ENCODE results near the gene TRPM2. TPM values are rescaled to one million over a fixed set of nuclear protein-coding genes. Genes with fewer than 3 reads are reported as not detected.

Gene TRPM2
- total RNA-seq, 1 donor: 0.36 TPM

DNA sequence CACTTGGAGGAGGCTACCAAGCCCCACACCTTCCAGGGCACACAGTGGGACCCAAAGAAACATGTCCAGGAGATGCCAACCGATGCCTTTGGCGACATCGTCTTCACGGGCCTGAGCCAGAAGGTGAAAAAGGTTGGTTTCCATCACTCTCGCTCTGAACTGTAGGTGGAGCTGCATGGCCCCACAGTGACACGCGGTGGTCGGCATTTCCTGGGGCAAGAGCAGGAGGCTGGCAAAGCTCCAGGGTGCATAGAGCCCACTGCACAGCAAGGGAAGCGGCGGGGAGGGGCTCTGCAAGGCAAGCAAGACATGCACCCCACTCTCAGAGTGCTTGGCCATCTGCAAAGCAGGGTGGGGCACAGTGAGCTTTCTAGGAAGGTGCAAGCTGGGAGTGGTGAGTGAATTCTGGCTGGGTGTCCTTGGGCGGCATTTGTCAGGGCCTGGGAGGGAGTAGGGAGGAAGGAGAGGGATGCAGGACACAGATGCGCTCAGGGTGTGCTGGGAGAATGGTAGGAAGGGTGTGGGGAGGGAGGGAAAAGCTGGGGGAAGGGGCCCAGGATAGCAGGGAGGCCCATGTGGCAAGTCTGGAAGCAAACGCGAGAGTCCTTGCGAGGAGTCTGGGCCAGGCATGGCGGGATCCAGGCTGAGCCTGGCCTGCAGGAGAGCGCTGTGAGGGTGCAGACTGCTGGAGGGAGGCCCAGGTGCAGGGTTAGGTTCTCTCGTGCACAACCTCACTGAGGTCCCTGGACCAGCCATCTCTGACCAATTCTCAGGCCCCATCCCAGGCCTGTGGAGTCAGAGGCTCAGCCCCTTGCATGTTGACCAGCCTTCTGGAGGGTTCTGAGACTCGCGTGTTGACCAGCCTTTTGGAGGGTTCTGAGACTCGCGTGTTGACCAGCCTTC is 11.0 kb downstream of the TRPM2 start:
- Histone ChIP-seq H3K27me3 (ENCODE audit: insufficient read depth, low read length) (no peaks in the 10 kb centered on the region), H3K9me3 (ENCODE audit: low read depth, low read length) (no peaks in the 10 kb centered on the region), H3K4me1 (ENCODE audit: insufficient read depth, low read length) (no peaks in the 10 kb centered on the region), H3K27ac (ENCODE audit: low read depth, low read length) (no peak overlapping the region), H3K79me2 (ENCODE audit: insufficient read depth, low read length) (no peaks in the 10 kb centered on the region), H3K4me2 (ENCODE audit: insufficient read depth, low read length) (no peak overlapping the region), H3K4me3 (ENCODE audit: insufficient read depth, low read length) (no peak overlapping the region), H3K36me3 (ENCODE audit: insufficient read depth, low read length) (no peaks in the 10 kb centered on the region), H4K20me1 (ENCODE audit: insufficient read depth, low read length) (no peaks in the 10 kb centered on the region), H2AFZ (ENCODE audit: low read length) (no peak overlapping the region)
- DNase-seq (ENCODE audit: insufficient read length, low spot score, missing footprints): peak; percentile 47
- TF ChIP-seq CTCF (IDR thresholded peaks at IDR 0.05; ENCODE audit: extremely low read depth, low read depth, low read length): no peak

DNA sequence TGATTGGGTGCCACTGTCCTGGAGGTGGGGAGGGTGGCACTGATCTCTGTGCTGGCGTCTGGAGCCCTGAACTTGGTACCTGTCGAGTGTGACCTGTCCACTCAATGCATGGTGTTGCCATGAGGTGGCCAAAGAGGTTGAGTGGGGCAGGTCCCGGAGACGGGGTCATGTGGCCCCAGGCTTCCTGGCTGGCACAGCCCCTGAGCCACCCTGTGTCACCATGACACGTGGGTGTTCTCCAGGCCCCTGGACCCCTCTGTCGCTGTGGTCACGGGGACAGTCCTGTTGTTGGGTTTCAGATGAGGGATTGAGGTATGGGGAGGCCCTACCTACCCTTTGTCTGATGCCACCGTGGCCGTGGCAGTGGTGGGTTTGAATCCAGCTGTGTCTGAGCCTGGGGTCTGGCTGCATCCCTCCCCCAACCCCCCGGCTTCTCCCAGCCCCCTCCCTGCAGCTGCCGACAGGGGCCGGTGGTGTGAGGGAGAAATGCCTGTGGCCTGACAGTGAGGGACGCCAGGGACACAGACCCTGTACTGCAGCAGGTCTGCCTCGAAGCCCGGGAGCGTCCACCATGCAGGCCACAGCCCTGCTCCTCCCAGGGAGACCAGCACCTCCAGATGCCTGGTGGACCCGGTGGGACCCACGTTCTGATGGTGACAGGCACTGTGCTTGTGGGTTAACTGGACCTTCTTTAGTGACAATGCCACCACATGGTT is 12.0 kb downstream of the TRPM2 start:
- H2AFZ ChIP-seq (ENCODE audit: low read length): no peak overlapping the region
- H3K27ac ChIP-seq (ENCODE audit: low read depth, low read length): no peak overlapping the region
- H3K9me3 ChIP-seq (ENCODE audit: low read depth, low read length): no peaks in the 10 kb centered on the region
- peak; percentile 41 for DNase-seq (ENCODE audit: insufficient read length, low spot score, missing footprints)
- TF ChIP-seq CTCF (IDR thresholded peaks at IDR 0.05; ENCODE audit: extremely low read depth, low read depth, low read length): no peak
- no peaks in the 10 kb centered on the region for H3K4me1 ChIP-seq (ENCODE audit: insufficient read depth, low read length)
- no peaks in the 10 kb centered on the region for H3K79me2 ChIP-seq (ENCODE audit: insufficient read depth, low read length)
- H3K4me2 ChIP-seq (ENCODE audit: insufficient read depth, low read length): no peak overlapping the region
- H3K36me3 ChIP-seq (ENCODE audit: insufficient read depth, low read length): no peaks in the 10 kb centered on the region
- H3K4me3 ChIP-seq (ENCODE audit: insufficient read depth, low read length): no peak overlapping the region
- no peaks in the 10 kb centered on the region for H3K27me3 ChIP-seq (ENCODE audit: insufficient read depth, low read length)
- no peaks in the 10 kb centered on the region for H4K20me1 ChIP-seq (ENCODE audit: insufficient read depth, low read length)

GRCh38 chr21:44365967-44366585 is 12.7 kb downstream of the TRPM2 start:
- H3K4me2 ChIP-seq (ENCODE audit: insufficient read depth, low read length): no peak overlapping the region
- no peak overlapping the region for H2AFZ ChIP-seq (ENCODE audit: low read length)
- H3K4me1 ChIP-seq (ENCODE audit: insufficient read depth, low read length): no peaks in the 10 kb centered on the region
- no peak overlapping the region for H3K27ac ChIP-seq (ENCODE audit: low read depth, low read length)
- DNase-seq (ENCODE audit: insufficient read length, low spot score, missing footprints): peak; percentile 67
- H3K9me3 ChIP-seq (ENCODE audit: low read depth, low read length): no peaks in the 10 kb centered on the region
- no peak for TF ChIP-seq CTCF (IDR thresholded peaks at IDR 0.05; ENCODE audit: extremely low read depth, low read depth, low read length)
- H4K20me1 ChIP-seq (ENCODE audit: insufficient read depth, low read length): no peaks in the 10 kb centered on the region
- no peaks in the 10 kb centered on the region for H3K79me2 ChIP-seq (ENCODE audit: insufficient read depth, low read length)
- H3K4me3 ChIP-seq (ENCODE audit: insufficient read depth, low read length): no peak overlapping the region
- no peaks in the 10 kb centered on the region for H3K36me3 ChIP-seq (ENCODE audit: insufficient read depth, low read length)
- H3K27me3 ChIP-seq (ENCODE audit: insufficient read depth, low read length): no peaks in the 10 kb centered on the region

All from osteoblast (primary cell).